ENCODE data around the gene DOCK3. TPM values are rescaled to one million over a fixed set of nuclear protein-coding genes. Genes with fewer than 3 reads are reported as not detected.
"Not testable (repeated sequence)": the region's sequence is repeated elsewhere in the genome, so short reads cannot be mapped to it uniquely, and the experiment has no call there.

The DOCK3 gene
- total and polyA plus RNA-seq, 2 donors from 2014 or later: 0.49 to 0.54 TPM

- Histone ChIP-seq H3K27me3 (ENCODE audit: control insufficient read depth, insufficient read depth, low read length) (no peaks in the 10 kb centered on the region), H3K9ac (ENCODE audit: low read length in 3 of 3) (no peak overlapping the region), H3K36me3 (ENCODE audit: control insufficient read depth in 2 of 3, insufficient read depth in 3 of 3, low read length in 3 of 3) (no peaks in the 10 kb centered on the region), H3K4me1 (ENCODE audit: control insufficient read depth in 2 of 3, insufficient read depth in 2 of 3, low read depth in 1 of 3, low read length in 3 of 3) (no peaks in the 10 kb centered on the region), H3K9me3 (ENCODE audit: control insufficient read depth in 2 of 3, insufficient read depth in 1 of 3, low read length in 3 of 3) (no peaks in the 10 kb centered on the region), H3K4me3 (ENCODE audit: low read length in 3 of 3) (no peak overlapping the region), H3K27ac (ENCODE audit: low read depth in 2 of 2, low read length in 2 of 2) (no peak overlapping the region)
- intact Hi-C loops (cut with DNase I): no loop called here
- DNase-seq: no peak
- no peak for FAIRE-seq
- no peak for TF ChIP-seq CTCF (IDR thresholded peaks at IDR 0.05; ENCODE audit: borderline replicate concordance, extremely low read depth, insufficient read depth)
Measured at GRCh38 chr3:50687916-50688315, 13.2 kb downstream of the DOCK3 start.

- H3K27me3 ChIP-seq (ENCODE audit: control insufficient read depth, insufficient read depth, low read length); H3K4me1 ChIP-seq (ENCODE audit: control insufficient read depth in 2 of 3, insufficient read depth in 2 of 3, low read depth in 1 of 3, low read length in 3 of 3); H3K9me3 ChIP-seq (ENCODE audit: control insufficient read depth in 2 of 3, insufficient read depth in 1 of 3, low read length in 3 of 3); H3K9ac ChIP-seq (ENCODE audit: low read length in 3 of 3); H3K27ac ChIP-seq (ENCODE audit: low read depth in 2 of 2, low read length in 2 of 2); H3K36me3 ChIP-seq (ENCODE audit: control insufficient read depth in 2 of 3, insufficient read depth in 3 of 3, low read length in 3 of 3); H3K4me3 ChIP-seq (ENCODE audit: low read length in 3 of 3); FAIRE-seq; DNase-seq; intact Hi-C loops (cut with DNase I): not testable (repeated sequence)
Measured at GRCh38 chr3:50688602-50689001, 13.9 kb downstream of the DOCK3 start.

- Histone ChIP-seq H3K27me3 (ENCODE audit: control insufficient read depth, insufficient read depth, low read length) (no peaks in the 10 kb centered on the region), H3K9me3 (ENCODE audit: control insufficient read depth in 2 of 3, insufficient read depth in 1 of 3, low read length in 3 of 3) (no peaks in the 10 kb centered on the region), H3K4me3 (ENCODE audit: low read length in 3 of 3) (no peak overlapping the region), H3K36me3 (ENCODE audit: control insufficient read depth in 2 of 3, insufficient read depth in 3 of 3, low read length in 3 of 3) (no peaks in the 10 kb centered on the region), H3K9ac (ENCODE audit: low read length in 3 of 3) (no peak overlapping the region), H3K4me1 (ENCODE audit: control insufficient read depth in 2 of 3, insufficient read depth in 2 of 3, low read depth in 1 of 3, low read length in 3 of 3) (no peaks in the 10 kb centered on the region), H3K27ac (ENCODE audit: low read depth in 2 of 2, low read length in 2 of 2) (no peak overlapping the region)
- intact Hi-C loops (cut with DNase I): no loop called here
- DNase-seq (no peak), FAIRE-seq (no peak)
- TF ChIP-seq CTCF (IDR thresholded peaks at IDR 0.05; ENCODE audit: borderline replicate concordance, extremely low read depth, insufficient read depth): no peak
Measured at GRCh38 chr3:50689558-50689957, 14.8 kb downstream of the DOCK3 start.

- Histone ChIP-seq H3K4me1 (ENCODE audit: control insufficient read depth in 2 of 3, insufficient read depth in 2 of 3, low read depth in 1 of 3, low read length in 3 of 3) (no peaks in the 10 kb centered on the region), H3K9me3 (ENCODE audit: control insufficient read depth in 2 of 3, insufficient read depth in 1 of 3, low read length in 3 of 3) (no peaks in the 10 kb centered on the region), H3K9ac (ENCODE audit: low read length in 3 of 3) (no peak overlapping the region), H3K36me3 (ENCODE audit: control insufficient read depth in 2 of 3, insufficient read depth in 3 of 3, low read length in 3 of 3) (no peaks in the 10 kb centered on the region), H3K27ac (ENCODE audit: low read depth in 2 of 2, low read length in 2 of 2) (no peak overlapping the region), H3K27me3 (ENCODE audit: control insufficient read depth, insufficient read depth, low read length) (no peaks in the 10 kb centered on the region), H3K4me3 (ENCODE audit: low read length in 3 of 3) (no peak overlapping the region)
- TF ChIP-seq CTCF (IDR thresholded peaks at IDR 0.05; ENCODE audit: borderline replicate concordance, extremely low read depth, insufficient read depth): no peak
- FAIRE-seq (no peak), DNase-seq (no peak)
- intact Hi-C loops (cut with DNase I): no loop called here
Measured at GRCh38 chr3:50695031-50695430, 20.3 kb downstream of the DOCK3 start.

All from kidney (tissue), 14 donors.